H1 (cell line): ENCODE results near the gene RHBDF1. TPM values are rescaled to one million over a fixed set of nuclear protein-coding genes. Genes with fewer than 3 reads are reported as not detected.

Source experiments
- CTCF ChIA-PET: fragments of 300-600 bp; sonication (Branson Sonifier 250); formaldehyde crosslinking; loops from one replicate; lab custom pipeline; 2021; ENCODE audit not compliant: partially characterized antibody; lab: Charles Lee
- POLR2A ChIA-PET: fragments of 300-600 bp; sonication (Branson Sonifier 250); formaldehyde crosslinking; loops from one replicate; lab custom pipeline; 2021; ENCODE audit warnings: inconsistent platforms; ENCODE audit not compliant: partially characterized antibody; lab: Charles Lee
- DNase-seq, 2 experiments: peaks; one replicate each; pipeline versions ENCODE4 v3.0.0 to v3.0.0-alpha.2; 2010 to 2022; ENCODE audit warnings: low spot score in 2 of 2, low read depth in 1 of 2, mixed read lengths in 1 of 2
- FAIRE-seq: peaks from 2 replicates; lab custom pipeline; 2011; peaks lifted over from hg19 to GRCh38; lab: Jason Lieb, UNC
- H2AFZ ChIP-seq: 2 replicates; pipeline ENCODE4 v1.8.1; 2012; ENCODE audit warnings: low read length, inconsistent platforms
- H2AK5ac ChIP-seq: 2 replicates; pipeline ENCODE4 v1.6.1; 2013; ENCODE audit warnings: low read depth, low read length
- H2BK120ac ChIP-seq: replicated peaks from 2 replicates; pipeline ENCODE3; 2013; ENCODE audit warnings: low read depth, low read length, inconsistent platforms
- H2BK12ac ChIP-seq: 2 replicates; pipeline ENCODE4 v1.6.1; 2013; ENCODE audit warnings: low read depth, low read length
- H2BK15ac ChIP-seq: 2 replicates; pipeline ENCODE4 v1.6.1; 2013; ENCODE audit warnings: low read length
- H2BK20ac ChIP-seq: 2 replicates; pipeline ENCODE4 v1.6.1; 2013; ENCODE audit warnings: low read length
- H2BK5ac ChIP-seq: 2 replicates; pipeline ENCODE4 v1.6.1; 2013; ENCODE audit warnings: low read depth, low read length
- H3K14ac ChIP-seq: 2 replicates; pipeline ENCODE4 v1.6.1; 2013; ENCODE audit warnings: inconsistent platforms; ENCODE audit not compliant: insufficient read length
- H3K18ac ChIP-seq: 2 replicates; pipeline ENCODE4 v1.6.1; 2013; ENCODE audit warnings: low read length; ENCODE audit errors: extremely low read depth
- H3K23ac ChIP-seq: 2 replicates; pipeline ENCODE4 v1.6.1; 2013; ENCODE audit warnings: inconsistent platforms; ENCODE audit not compliant: insufficient read length
- H3K23me2 ChIP-seq: 2 replicates; pipeline ENCODE4 v1.6.1; 2013; ENCODE audit warnings: low read depth, low read length
- H3K27ac ChIP-seq: 2 replicates; pipeline ENCODE4 v1.6.1; 2011; ENCODE audit warnings: low read depth, low read length, inconsistent platforms
- H3K27me3 ChIP-seq, 4 experiments: replicated peaks in 1 of 4; 1 replicate in 1 of 4; 2 replicates in 3 of 4; pipeline versions ENCODE4 v1.6.1 to v1.8.1; 2011 to 2013; ENCODE audit warnings: low read length in 3 of 4, mild to moderate bottlenecking in 3 of 4, inconsistent platforms in 2 of 4, mixed read lengths in 2 of 4, moderate library complexity in 1 of 4; ENCODE audit not compliant: control insufficient read depth in 3 of 4, insufficient read depth in 3 of 4; ENCODE audit errors: extremely low read depth in 1 of 4
- H3K36me3 ChIP-seq, 4 experiments: 2 replicates each; pipeline versions ENCODE4 v1.6.1 to v1.8.1; 2011 to 2013; ENCODE audit warnings: mild to moderate bottlenecking in 4 of 4, low read length in 3 of 4, moderate library complexity in 2 of 4, control low read depth in 1 of 4, inconsistent platforms in 1 of 4; ENCODE audit not compliant: insufficient read depth in 4 of 4, control insufficient read depth in 2 of 4
- H3K4ac ChIP-seq: replicated peaks from 2 replicates; pipeline ENCODE3; 2013; ENCODE audit warnings: low read length, low read depth, mixed read lengths, inconsistent platforms; ENCODE audit not compliant: insufficient read length
- H3K4me1 ChIP-seq, 4 experiments: replicated peaks in 1 of 4; 1 replicate in 1 of 4; 2 replicates in 3 of 4; pipeline versions ENCODE4 v1.6.1 to v1.8.1; 2011 to 2013; ENCODE audit warnings: low read length in 3 of 4, inconsistent platforms in 2 of 4, mixed read lengths in 1 of 4; ENCODE audit not compliant: insufficient read depth in 4 of 4, control insufficient read depth in 3 of 4
- H3K4me2 ChIP-seq, 2 experiments: 2 replicates each; pipeline versions ENCODE4 v1.6.1 to v1.8.1; 2011 to 2013; ENCODE audit warnings: low read depth in 2 of 2, low read length in 2 of 2, control low read depth in 1 of 2, inconsistent platforms in 1 of 2, mild to moderate bottlenecking in 1 of 2; ENCODE audit not compliant: insufficient read depth in 1 of 2
- H3K4me3 ChIP-seq, 4 experiments: fragments of 200-600, 300-600 bp in 1 of 4; sonication (generic), shearing (Covaris generic), sonication (Bioruptor Twin) in 1 of 4; 2 replicates each; pipeline versions ENCODE4 v1.5.1 to v1.8.1; 2011 to 2016; ENCODE audit warnings: low read length in 4 of 4, low read depth in 3 of 4, control low read depth in 2 of 4, inconsistent platforms in 2 of 4, mild to moderate bottlenecking in 2 of 4, mixed read lengths in 1 of 4, moderate library complexity in 1 of 4; ENCODE audit not compliant: insufficient read depth in 2 of 4; ENCODE audit errors: extremely low read depth in 1 of 4
- H3K56ac ChIP-seq: replicated peaks from 2 replicates; pipeline ENCODE3; 2013; ENCODE audit warnings: low read depth, mild to moderate bottlenecking, mixed read lengths, low read length, inconsistent platforms; ENCODE audit not compliant: insufficient read length
- H3K79me1 ChIP-seq: 2 replicates; pipeline ENCODE4 v1.6.1; 2013; ENCODE audit warnings: low read depth, low read length, control low read depth
- H3K79me2 ChIP-seq, 2 experiments: 2 replicates each; pipeline versions ENCODE4 v1.6.1 to v1.8.1; 2012 to 2013; ENCODE audit warnings: low read length in 2 of 2, mild to moderate bottlenecking in 2 of 2, inconsistent platforms in 1 of 2; ENCODE audit not compliant: insufficient read depth in 2 of 2, control insufficient read depth in 1 of 2
- H3K9ac ChIP-seq, 4 experiments: replicated peaks in 1 of 4; 1 replicate in 1 of 4; 2 replicates in 3 of 4; pipeline versions ENCODE4 v1.6.1 to v1.8.1; 2011 to 2013; ENCODE audit warnings: low read depth in 3 of 4, low read length in 3 of 4, control low read depth in 2 of 4, mild to moderate bottlenecking in 2 of 4, moderate library complexity in 2 of 4, inconsistent platforms in 1 of 4; ENCODE audit errors: extremely low read depth in 1 of 4
- H3K9me3 ChIP-seq, 2 experiments: 2 replicates each; pipeline versions ENCODE4 v1.6.1 to v1.8.1; 2012 to 2013; ENCODE audit warnings: mild to moderate bottlenecking in 2 of 2, moderate library complexity in 2 of 2, control low read depth in 1 of 2, inconsistent platforms in 1 of 2, low read depth in 1 of 2, low read length in 1 of 2, mixed read lengths in 1 of 2; ENCODE audit not compliant: insufficient read depth in 2 of 2
- H4K20me1 ChIP-seq, 2 experiments: replicated peaks in 1 of 2; 2 replicates each; pipeline versions ENCODE3 to v1.8.1; 2011 to 2013; ENCODE audit warnings: inconsistent platforms in 2 of 2, low read length in 2 of 2, mild to moderate bottlenecking in 1 of 2; ENCODE audit not compliant: insufficient read depth in 2 of 2, control insufficient read depth in 1 of 2
- H4K5ac ChIP-seq: 2 replicates; pipeline ENCODE4 v1.6.1; 2013; ENCODE audit warnings: low read length, low read depth, mixed read lengths, inconsistent platforms; ENCODE audit not compliant: insufficient read length
- H4K8ac ChIP-seq: 2 replicates; pipeline ENCODE4 v1.8.0; 2013; ENCODE audit warnings: mild to moderate bottlenecking, moderate library complexity, low read length, inconsistent platforms; ENCODE audit not compliant: insufficient read depth; ENCODE audit errors: extremely low read depth
- H4K91ac ChIP-seq: replicated peaks from 2 replicates; pipeline ENCODE3; 2013; ENCODE audit warnings: low read length, mixed read lengths, inconsistent platforms; ENCODE audit not compliant: insufficient read length
- ASH2L ChIP-seq: fragments of 200-600, 300-600 bp; sonication (generic); IDR thresholded peaks from one replicate; pipeline ENCODE4 v1.7.1; 2017; ENCODE audit warnings: low read length
- CHD2 ChIP-seq: IDR thresholded peaks from 2 replicates; pipeline ENCODE4 v1.6.1; 2012; ENCODE audit warnings: low read length, improper control_type of control experiment
- MAX ChIP-seq: IDR thresholded peaks from 2 replicates; pipeline ENCODE4 v1.6.1; 2012; ENCODE audit warnings: inconsistent platforms
- NANOG ChIP-seq: IDR thresholded peaks from 2 replicates; pipeline ENCODE4 v1.6.1; 2011; ENCODE audit warnings: low read length, low read depth, mild to moderate bottlenecking, inconsistent platforms; ENCODE audit not compliant: insufficient read depth, poor library complexity, severe bottlenecking
- SIRT6 ChIP-seq: IDR thresholded peaks from one replicate; pipeline ENCODE4 v1.7.1; 2012; ENCODE audit warnings: low read length, inconsistent platforms
- SIX5 ChIP-seq: IDR thresholded peaks from 2 replicates; pipeline ENCODE4 v1.6.1; 2011; ENCODE audit warnings: mild to moderate bottlenecking, low read depth, low read length
- SP4 ChIP-seq: IDR thresholded peaks from 2 replicates; pipeline ENCODE4 v1.6.1; 2012; ENCODE audit warnings: low read length, inconsistent platforms
- SRF ChIP-seq: IDR thresholded peaks from 2 replicates; pipeline ENCODE4 v1.6.1; 2011; ENCODE audit warnings: mild to moderate bottlenecking, low read depth, low read length, moderate library complexity
- WGBS, 2 experiments: shearing (Covaris generic) in 1 of 2; methylation state at CpG; one replicate each; pipeline versions ENCODE4 v1.1.6 to v1.1.7; 2013 to 2015; ENCODE audit warnings: low lambda C conversion rate in 2 of 2, mixed read lengths in 2 of 2, inconsistent platforms in 1 of 2, low coverage in 1 of 2, missing lambda C conversion rate in 1 of 2; ENCODE audit not compliant: insufficient replicate concordance in 2 of 2, insufficient coverage in 1 of 2, insufficient read length in 1 of 2; ENCODE audit errors: extremely low coverage in 1 of 2, missing lambda C conversion rate in 1 of 2; 5-methylcytosine and 5-hydroxymethylcytosine counted together
- polyA plus RNA-seq, 7 experiments: library from polyadenylated mRNA; depleted of rRNA in 3 of 7; stranded (reverse) in 5 of 7; unstranded in 2 of 7; fragments of >200 nt in 5 of 7; fragments of 200-250 nt in 2 of 7; gene quantifications; 1 replicate in 5 of 7; 2 replicates in 1 of 7; 4 replicates in 1 of 7; pipeline versions ENCODE4 v1.2.1 to v1.2.3, GENCODE V29; 2011 to 2013; ENCODE audit warnings: missing spikeins in 2 of 7, mixed read lengths in 2 of 7
- total RNA-seq: library from RNA; stranded (reverse); fragmentation: NEBNext Ultra II Directional; extraction: Animal tissue kit (Norgen Biotek cat#: 25700); gene quantifications from 2 replicates; pipeline ENCODE4 v1.2.1, GENCODE V29; 2021

The RHBDF1 gene
- total and polyA plus RNA-seq, 2 of the 8 experiments (the other 6 are each of a cell fraction or from before 2014, with no cell fraction given) = 37.4 to 51.6 TPM

GRCh38 chr16:102060-102855 lies 29.8 kb upstream of the RHBDF1 start:
- DNase-seq (no peak), FAIRE-seq (no peak)
- no peak overlapping the region for H3K56ac ChIP-seq
- WGBS, 2 experiments = 92% methylated on average over 19 of the region's 19 CpGs; no CpG with 5 or more reads in 1 of the 2 experiments
- H3K9me3 ChIP-seq = no peaks in the 10 kb centered on the region
- H3K79me1 ChIP-seq = no peaks in the 10 kb centered on the region
- no peaks in the 10 kb centered on the region for H3K23me2 ChIP-seq
- no peak overlapping the region for H2BK20ac ChIP-seq
- no peak overlapping the region for H2BK15ac ChIP-seq
- no peaks in the 10 kb centered on the region for H3K79me2 ChIP-seq
- no peak overlapping the region for H3K14ac ChIP-seq
- no peak overlapping the region for H3K27ac ChIP-seq
- H3K23ac ChIP-seq = no peak overlapping the region
- H3K18ac ChIP-seq = no peak overlapping the region
- no peak overlapping the region for H2BK12ac ChIP-seq
- no peak overlapping the region for H3K4ac ChIP-seq
- no peak overlapping the region for H3K4me3 ChIP-seq
- H2AK5ac ChIP-seq = no peak overlapping the region
- ChIA-PET POLR2A (interaction anchor here (1.2 to 1.5 kb wide), 3 partner anchors 11 to 36 kb away, joined by 3 to 4 read pairs (median 3); no protein-coding TSS in a partner anchor), CTCF (interaction anchor here (0.6 to 1.3 kb wide), 5 partner anchors 12 to 1056 kb away, joined by 3 read pairs; no protein-coding TSS in a partner anchor)
- no peak overlapping the region for H4K91ac ChIP-seq
- H4K20me1 ChIP-seq = peaks cover 3 to 10% of the 10 kb centered on the region in 2 experiments
- H4K5ac ChIP-seq = no peak overlapping the region
- no peak overlapping the region for H3K4me2 ChIP-seq
- no peak overlapping the region for H2BK120ac ChIP-seq
- no peak overlapping the region for H2AFZ ChIP-seq
- H3K4me1 ChIP-seq = peaks cover 0 to 1% (median 0%) of the 10 kb centered on the region in 4 experiments; a peak in 1 of 7 replicates
- H3K36me3 ChIP-seq = peaks cover 0 to 3% (median 0%) of the 10 kb centered on the region in 4 experiments; a peak in 1 of 8 replicates
- H4K8ac ChIP-seq = no peak overlapping the region
- TF ChIP-seq ASH2L = no peak
- no peak for TF ChIP-seq SRF
- no peak for TF ChIP-seq SIX5
- no peak for TF ChIP-seq CHD2
- no peak for TF ChIP-seq NANOG
- no peak for TF ChIP-seq SIRT6
- TF ChIP-seq MAX = no peak
- TF ChIP-seq SP4 = no peak
- H3K27me3 ChIP-seq = no peaks in the 10 kb centered on the region; a peak in 1 of 7 replicates
- H3K9ac ChIP-seq = no peak overlapping the region
- no peak overlapping the region for H2BK5ac ChIP-seq
